Hepatocyte (in vitro differentiated cells): Measurements from ENCODE around the gene ADCY1. TPM values are rescaled to one million over a fixed set of nuclear protein-coding genes. Genes with fewer than 3 reads are reported as not detected.

Source experiments
- DNase-seq: peaks from one replicate; pipeline ENCODE4 v3.0.0-alpha.2; 2016; ENCODE audit warnings: low spot score
- H2AFZ ChIP-seq: fragments of 200-600 bp; sonication (generic); 2 replicates; pipeline ENCODE4 v1.6.0; 2016; ENCODE audit warnings: antibody characterized with exemption, mild to moderate bottlenecking
- H3K27ac ChIP-seq: fragments of 200-600 bp; sonication (generic); 2 replicates; pipeline ENCODE4 v1.5.1; 2016; ENCODE audit warnings: mild to moderate bottlenecking
- H3K27me3 ChIP-seq: fragments of 200-600 bp; sonication (generic); 2 replicates; pipeline ENCODE4 v1.6.1; 2016
- H3K36me3 ChIP-seq: fragments of 200-600 bp; sonication (generic); replicated peaks from 2 replicates; pipeline ENCODE4 v1.5.1; 2016; ENCODE audit warnings: low read depth; ENCODE audit not compliant: insufficient read depth
- H3K4me1 ChIP-seq: fragments of 200-600 bp; sonication (generic); 2 replicates; pipeline ENCODE4 v1.5.1; 2016; ENCODE audit warnings: mild to moderate bottlenecking, moderate library complexity; ENCODE audit not compliant: insufficient read depth
- H3K4me2 ChIP-seq: fragments of 200-600 bp; sonication (generic); 2 replicates; pipeline ENCODE4 v1.6.0; 2016
- H3K4me3 ChIP-seq: fragments of 200-600 bp; sonication (generic); 2 replicates; pipeline ENCODE4 v1.5.1; 2016; ENCODE audit warnings: mild to moderate bottlenecking
- H3K79me2 ChIP-seq: fragments of 200-600 bp; sonication (generic); 2 replicates; pipeline ENCODE4 v1.6.0; 2017; ENCODE audit warnings: mild to moderate bottlenecking
- H3K9me2 ChIP-seq: fragments of 200-600 bp; sonication (generic); replicated peaks from 2 replicates; pipeline ENCODE4 v1.6.0; 2017; ENCODE audit warnings: mild to moderate bottlenecking; ENCODE audit not compliant: insufficient read depth
- H3K9me3 ChIP-seq: fragments of 200-600 bp; sonication (generic); 2 replicates; pipeline ENCODE4 v1.5.1; 2016; ENCODE audit warnings: low read depth, mild to moderate bottlenecking
- H4K20me1 ChIP-seq: fragments of 200-600 bp; sonication (generic); 2 replicates; pipeline ENCODE4 v1.6.0; 2016; ENCODE audit warnings: mild to moderate bottlenecking; ENCODE audit not compliant: insufficient read depth, poor library complexity, severe bottlenecking
- EZH2 ChIP-seq: fragments of 200-600 bp; sonication (generic); IDR thresholded peaks from 2 replicates; pipeline ENCODE4 v1.6.1; 2016; ENCODE audit warnings: antibody characterized with exemption, mild to moderate bottlenecking, borderline replicate concordance
- EZH2phosphoT487 ChIP-seq: fragments of 200-600 bp; sonication (generic); IDR thresholded peaks from one replicate; pipeline ENCODE4 v1.6.1; 2018; ENCODE audit warnings: antibody characterized with exemption, mild to moderate bottlenecking, low read depth, moderate library complexity; ENCODE audit not compliant: unreplicated experiment, severe bottlenecking
- WGBS: methylation state at CpG from one replicate; pipeline ENCODE4 v1.1.6; 2016; ENCODE audit warnings: low lambda C conversion rate; ENCODE audit errors: missing lambda C conversion rate; 5-methylcytosine and 5-hydroxymethylcytosine counted together
- polyA plus RNA-seq: library from polyadenylated mRNA; unstranded; fragments of >200 nt; fragmentation: Nextera tagmentation; extraction: Ambion mirVana; gene quantifications from 2 replicates; pipeline ENCODE4 v1.2.1, GENCODE V29; 2016
- total RNA-seq: library from RNA; depleted of rRNA; stranded (reverse); fragments of >200 nt; gene quantifications from 2 replicates; pipeline ENCODE4 v1.2.3, GENCODE V29; 2014
- TF ChIP-seq, protein P1 (sequence below): fragments of 200-600 bp; sonication (generic); IDR thresholded peaks from 2 replicates; pipeline ENCODE4 v1.5.1; 2016; ENCODE audit warnings: antibody characterized with exemption, mild to moderate bottlenecking; ENCODE audit not compliant: poor library complexity

Gene ADCY1
- total and polyA plus RNA-seq, 2 experiments from 2014 or later: 1.3 to 2.9 TPM

DNA sequence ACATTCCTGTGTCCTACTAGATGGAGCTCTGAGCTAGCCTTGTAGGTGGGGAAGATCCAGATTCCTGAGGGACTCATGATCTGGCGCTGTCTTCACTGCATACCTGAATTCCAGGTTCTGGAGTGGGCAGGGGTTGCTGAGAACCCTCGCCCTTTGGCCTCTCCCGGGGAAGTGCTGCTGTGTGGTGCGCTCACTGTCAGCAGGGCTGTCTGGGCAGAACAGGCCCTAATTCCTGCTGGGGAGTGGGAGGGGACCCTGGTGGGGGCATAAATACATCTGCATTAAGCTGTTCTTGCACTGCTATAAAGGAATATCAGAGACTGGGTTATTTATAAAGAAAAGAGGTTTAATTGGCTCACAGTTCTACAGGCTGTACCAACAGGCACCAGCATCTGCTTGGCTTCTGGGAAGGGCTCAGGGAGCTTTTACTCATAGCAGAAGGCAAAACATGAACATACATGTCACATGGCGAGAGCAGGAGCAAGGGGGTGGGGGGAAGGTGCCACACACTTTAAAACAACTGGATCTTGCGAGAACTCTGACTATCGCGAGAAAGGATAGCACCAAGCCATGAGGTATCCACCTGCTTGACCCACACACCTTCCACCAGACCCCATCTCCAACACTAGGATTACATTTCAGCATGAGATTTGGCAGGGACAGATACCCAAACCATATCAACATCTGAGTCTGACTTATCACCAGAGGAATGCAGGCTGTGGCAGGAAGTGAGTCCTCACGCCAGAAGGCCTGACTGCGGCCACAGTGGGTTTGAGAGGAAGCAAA is 115.0 kb downstream of the ADCY1 start:
- Histone ChIP-seq H3K9me3 (no peaks in the 10 kb centered on the region), H3K9me2 (no peaks in the 10 kb centered on the region), H3K27me3 (no peaks in the 10 kb centered on the region), H4K20me1 (no peaks in the 10 kb centered on the region), H3K36me3 (no peaks in the 10 kb centered on the region), H3K27ac (no peak overlapping the region), H2AFZ (no peak overlapping the region), H3K4me2 (no peak overlapping the region), H3K4me1 (peaks cover 10% of the 10 kb centered on the region), H3K4me3 (no peak overlapping the region), H3K79me2 (no peaks in the 10 kb centered on the region)
- TF ChIP-seq EZH2phosphoT487 (no peak), EZH2 (no peak)
- TF ChIP-seq, protein P1, sequence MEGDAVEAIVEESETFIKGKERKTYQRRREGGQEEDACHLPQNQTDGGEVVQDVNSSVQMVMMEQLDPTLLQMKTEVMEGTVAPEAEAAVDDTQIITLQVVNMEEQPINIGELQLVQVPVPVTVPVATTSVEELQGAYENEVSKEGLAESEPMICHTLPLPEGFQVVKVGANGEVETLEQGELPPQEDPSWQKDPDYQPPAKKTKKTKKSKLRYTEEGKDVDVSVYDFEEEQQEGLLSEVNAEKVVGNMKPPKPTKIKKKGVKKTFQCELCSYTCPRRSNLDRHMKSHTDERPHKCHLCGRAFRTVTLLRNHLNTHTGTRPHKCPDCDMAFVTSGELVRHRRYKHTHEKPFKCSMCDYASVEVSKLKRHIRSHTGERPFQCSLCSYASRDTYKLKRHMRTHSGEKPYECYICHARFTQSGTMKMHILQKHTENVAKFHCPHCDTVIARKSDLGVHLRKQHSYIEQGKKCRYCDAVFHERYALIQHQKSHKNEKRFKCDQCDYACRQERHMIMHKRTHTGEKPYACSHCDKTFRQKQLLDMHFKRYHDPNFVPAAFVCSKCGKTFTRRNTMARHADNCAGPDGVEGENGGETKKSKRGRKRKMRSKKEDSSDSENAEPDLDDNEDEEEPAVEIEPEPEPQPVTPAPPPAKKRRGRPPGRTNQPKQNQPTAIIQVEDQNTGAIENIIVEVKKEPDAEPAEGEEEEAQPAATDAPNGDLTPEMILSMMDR: no peak
- 86% methylated on average over 10 of the region's 10 CpGs for WGBS
- DNase-seq: no peak

DNA sequence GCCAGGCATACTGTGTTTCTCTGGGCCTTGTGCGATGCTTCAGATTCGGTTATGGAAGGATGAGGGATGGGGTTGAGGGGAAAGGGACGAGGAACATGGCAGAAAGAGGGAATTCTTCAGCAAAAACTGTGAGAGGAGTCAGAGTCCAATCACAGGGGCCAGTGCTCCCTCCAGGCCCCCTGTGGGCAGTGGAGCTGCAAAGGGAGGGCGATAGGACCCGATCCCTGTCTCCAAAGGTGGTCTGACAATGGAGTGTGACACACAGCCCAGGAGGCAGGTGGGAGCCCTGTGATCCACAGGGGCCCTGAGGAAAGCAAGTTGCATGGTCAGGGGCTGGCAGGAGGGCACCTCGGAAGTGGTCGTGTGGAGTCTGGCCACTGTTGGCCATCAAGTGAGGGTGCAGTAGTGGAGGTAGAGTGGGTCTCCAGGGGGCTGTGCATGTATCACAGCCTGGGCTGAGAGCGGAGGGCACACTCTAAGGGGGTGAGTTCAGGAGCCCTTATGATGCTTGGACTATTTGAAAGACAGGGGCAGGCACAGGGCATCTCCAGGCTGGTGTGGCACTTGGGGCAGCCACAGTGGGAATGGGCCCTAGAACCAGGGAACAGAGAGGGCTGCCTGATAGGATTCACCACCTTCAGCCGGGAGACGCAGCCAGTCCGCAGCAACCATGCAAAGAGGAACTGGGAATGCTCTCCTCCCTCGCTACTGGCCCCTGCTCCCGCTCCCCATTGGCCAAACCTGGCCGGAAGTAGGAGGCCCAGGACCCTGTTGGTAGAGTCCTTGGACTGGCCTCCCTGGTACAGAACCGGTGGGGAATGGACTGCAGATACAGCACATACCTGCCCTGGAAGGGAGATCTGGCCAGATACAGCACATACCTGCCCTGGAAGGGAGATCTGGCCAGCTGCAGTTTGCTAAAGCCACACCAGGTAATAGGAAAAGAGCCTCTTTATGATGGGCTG is 115.9 kb downstream of the ADCY1 start:
- no peak for DNase-seq
- no peaks in the 10 kb centered on the region for H3K27me3 ChIP-seq
- no peaks in the 10 kb centered on the region for H4K20me1 ChIP-seq
- TF ChIP-seq EZH2phosphoT487 (no peak), EZH2 (no peak)
- TF ChIP-seq, protein P1: no peak
- no peaks in the 10 kb centered on the region for H3K9me3 ChIP-seq
- no peak overlapping the region for H3K4me3 ChIP-seq
- H3K9me2 ChIP-seq: no peaks in the 10 kb centered on the region
- H2AFZ ChIP-seq: no peak overlapping the region
- no peaks in the 10 kb centered on the region for H3K79me2 ChIP-seq
- no peaks in the 10 kb centered on the region for H3K36me3 ChIP-seq
- H3K27ac ChIP-seq: peak overlapping the region; percentile 23
- peaks cover 10% of the 10 kb centered on the region for H3K4me1 ChIP-seq
- 94% methylated on average over 15 of the region's 15 CpGs for WGBS
- no peak overlapping the region for H3K4me2 ChIP-seq

DNA sequence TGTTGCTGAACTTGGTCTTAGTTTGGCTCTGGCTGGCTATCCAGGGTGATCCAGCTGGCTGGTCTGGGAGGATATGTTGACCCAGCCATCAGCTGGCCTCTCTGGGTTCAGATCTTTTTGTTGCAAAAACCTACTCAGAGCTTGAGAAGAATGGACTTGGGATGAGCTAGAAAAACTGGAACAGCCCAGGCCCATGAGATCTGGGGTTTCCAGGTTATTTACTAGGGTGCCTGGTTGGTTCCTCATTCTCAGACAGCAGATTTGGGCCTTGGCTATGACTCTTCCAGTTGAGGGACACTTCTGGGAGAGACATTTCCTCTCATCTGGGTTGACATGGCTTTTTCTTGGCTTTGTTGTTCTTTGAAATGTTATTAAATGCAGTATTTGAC is 116.6 kb downstream of the ADCY1 start:
- H3K79me2 ChIP-seq: no peaks in the 10 kb centered on the region
- no peaks in the 10 kb centered on the region for H3K9me3 ChIP-seq
- H3K4me2 ChIP-seq: no peak overlapping the region
- DNase-seq: no peak
- H3K27ac ChIP-seq: peak overlapping the region; percentile 69
- H3K4me3 ChIP-seq: no peak overlapping the region
- H4K20me1 ChIP-seq: no peaks in the 10 kb centered on the region
- no peaks in the 10 kb centered on the region for H3K36me3 ChIP-seq
- H2AFZ ChIP-seq: no peak overlapping the region
- TF ChIP-seq EZH2phosphoT487 (no peak), EZH2 (no peak)
- TF ChIP-seq, protein P1: no peak
- peaks cover 10% of the 10 kb centered on the region for H3K4me1 ChIP-seq
- no peaks in the 10 kb centered on the region for H3K9me2 ChIP-seq
- H3K27me3 ChIP-seq: no peaks in the 10 kb centered on the region
